Measurements from ENCODE around the gene LRP3. TPM values are rescaled to one million over a fixed set of nuclear protein-coding genes. Genes with fewer than 3 reads are reported as not detected.

LRP3 gene
- total and polyA plus RNA-seq, 3 donors from 2014 or later, result 21.8 to 50.9 (median 29.3) TPM

GRCh38 chr19:33199441-33200265, 5.5 kb downstream of the LRP3 start:
- Histone ChIP-seq H3K4me1 (peaks cover 8% of the 10 kb centered on the region), H3K27ac (no peak overlapping the region), H3K9me3 (no peaks in the 10 kb centered on the region), H3K4me3 (no peak overlapping the region), H3K27me3 (no peaks in the 10 kb centered on the region), H3K36me3 (ENCODE audit: low read depth, missing control alignments) (no peaks in the 10 kb centered on the region)
- DNase-seq, result no peak
- intact Hi-C loops (cut with DNase I; ENCODE audit: low total_unique reads), result no loop called here
- WGBS, 2 donors, result 76 to 77% methylated on average over 8 of the region's 8 CpGs
- no peak for TF ChIP-seq POLR2A (IDR thresholded peaks at IDR 0.05)
- no peak for TF ChIP-seq CTCF (IDR thresholded peaks at IDR 0.05)

- WGBS, 2 donors, result 89 to 97% methylated on average over 5 to 6 of the region's 6 CpGs
- no peaks in the 10 kb centered on the region for H3K9me3 ChIP-seq
- no peak overlapping the region for H3K4me3 ChIP-seq
- H3K27me3 ChIP-seq, result no peaks in the 10 kb centered on the region
- no peak overlapping the region for H3K27ac ChIP-seq
- H3K36me3 ChIP-seq (ENCODE audit: low read depth, missing control alignments), result no peaks in the 10 kb centered on the region
- intact Hi-C loops (cut with DNase I; ENCODE audit: low total_unique reads), result no loop called here
- TF ChIP-seq POLR2A (IDR thresholded peaks at IDR 0.05) (no peak), CTCF (IDR thresholded peaks at IDR 0.05) (no peak)
- no peak for DNase-seq
- H3K4me1 ChIP-seq, result no peaks in the 10 kb centered on the region
Observed at GRCh38 chr19:33201473-33201872, 7.3 kb downstream of the LRP3 start.

- TF ChIP-seq POLR2A (IDR thresholded peaks at IDR 0.05) (no peak), CTCF (IDR thresholded peaks at IDR 0.05) (no peak)
- no peak for DNase-seq
- intact Hi-C loops (cut with DNase I; ENCODE audit: low total_unique reads), result no loop called here
- Histone ChIP-seq H3K9me3 (no peaks in the 10 kb centered on the region), H3K36me3 (ENCODE audit: low read depth, missing control alignments) (no peaks in the 10 kb centered on the region), H3K4me3 (no peak overlapping the region), H3K27me3 (no peaks in the 10 kb centered on the region), H3K27ac (no peak overlapping the region), H3K4me1 (no peaks in the 10 kb centered on the region)
- 92 to 97% methylated on average over 10 to 15 of the region's 15 CpGs for WGBS, 2 donors
Observed at GRCh38 chr19:33201886-33202545, 7.9 kb downstream of the LRP3 start.

GRCh38 chr19:33202546-33203507, 8.7 kb downstream of the LRP3 start:
- no peak for DNase-seq
- Histone ChIP-seq H3K4me3 (no peak overlapping the region), H3K27ac (no peak overlapping the region), H3K4me1 (no peaks in the 10 kb centered on the region), H3K9me3 (no peaks in the 10 kb centered on the region), H3K27me3 (no peaks in the 10 kb centered on the region), H3K36me3 (ENCODE audit: low read depth, missing control alignments) (no peaks in the 10 kb centered on the region)
- TF ChIP-seq CTCF (IDR thresholded peaks at IDR 0.05) (no peak), POLR2A (IDR thresholded peaks at IDR 0.05) (no peak)
- intact Hi-C loops (cut with DNase I; ENCODE audit: low total_unique reads), result no loop called here
- WGBS, 2 donors, result 87 to 90% methylated on average over 20 to 27 of the region's 27 CpGs
